Esophagus muscularis mucosa (tissue), 4 donors: ENCODE measurements around the gene EEIG1. TPM values are rescaled to one million over a fixed set of nuclear protein-coding genes. Genes with fewer than 3 reads are reported as not detected.

ENCODE experiments used
- DNase-seq: peaks from one replicate; pipeline ENCODE4 v3.0.0-alpha.2; 2017; ENCODE audit errors: extremely low spot score
- H3K27ac ChIP-seq, 4 donors: fragments of 200-600 bp; sonication (generic); replicated peaks in 1 of 4; 1 replicate in 3 of 4; 2 replicates in 1 of 4; pipeline ENCODE4 v1.5.1; 2016 to 2019; ENCODE audit warnings: mild to moderate bottlenecking in 1 of 4
- H3K27me3 ChIP-seq, 4 donors: fragments of 200-600 bp; sonication (generic); one replicate each; pipeline versions ENCODE4 v1.5.1 to v1.6.0; 2016 to 2019
- H3K36me3 ChIP-seq, 4 donors: fragments of 200-600 bp; sonication (generic); one replicate each; pipeline ENCODE4 v1.5.1; 2016 to 2019
- H3K4me1 ChIP-seq, 4 donors: fragments of 200-600 bp; sonication (generic); one replicate each; pipeline ENCODE4 v1.5.1; 2016 to 2019
- H3K4me3 ChIP-seq, 4 donors: fragments of 200-600 bp; sonication (generic); 1 replicate in 2 of 4; 2 replicates in 2 of 4; pipeline ENCODE4 v1.5.1; 2016 to 2019; ENCODE audit warnings: mild to moderate bottlenecking in 4 of 4, moderate library complexity in 1 of 4
- H3K9me3 ChIP-seq, 4 donors: fragments of 200-600 bp; sonication (generic); 1 replicate in 3 of 4; 2 replicates in 1 of 4; pipeline ENCODE4 v1.5.1; 2016 to 2019
- CTCF ChIP-seq, 3 experiments: fragments of 200-600 bp in 2 of 3; fragments of 450-650 bp in 1 of 3; sonication (generic) in 2 of 3; IDR thresholded peaks; one replicate each; pipeline ENCODE4 v1.5.1; 2017 to 2019; ENCODE audit warnings: antibody characterized with exemption in 3 of 3, mild to moderate bottlenecking in 2 of 3, moderate library complexity in 1 of 3
- EP300 ChIP-seq: sonication (generic); formaldehyde crosslinking; IDR thresholded peaks from one replicate; pipeline ENCODE4 v1.6.1; 2017; ENCODE audit warnings: antibody characterized with exemption
- POLR2A ChIP-seq: fragments of 450-650 bp; IDR thresholded peaks from one replicate; pipeline ENCODE4 v1.6.1; 2017; ENCODE audit warnings: antibody characterized with exemption, moderate library complexity, mild to moderate bottlenecking, low read depth
- POLR2AphosphoS5 ChIP-seq, 2 donors: sonication (generic); formaldehyde crosslinking; IDR thresholded peaks; one replicate each; pipeline ENCODE4 v1.6.1; 2017; ENCODE audit warnings: antibody characterized with exemption in 2 of 2
- WGBS: methylation state at CpG from one replicate; pipeline ENCODE4 v1.1.5; 2018; 5-methylcytosine and 5-hydroxymethylcytosine counted together
- intact Hi-C: fragments of 100-400 bp; cut with DNase I; formaldehyde crosslinking; loops from one replicate; pipeline ENCODE4 v1.15.1; 2023
- total RNA-seq, 4 donors: library from RNA; depleted of rRNA; stranded (reverse); fragments of >200 nt; gene quantifications; one replicate each; pipeline versions ENCODE4 v1.1.0 to v1.2.1, GENCODE V29; 2016

The EEIG1 gene
- total RNA-seq, 4 donors from 2014 or later, result 12.4 to 29.5 (median 20.0) TPM

DNA sequence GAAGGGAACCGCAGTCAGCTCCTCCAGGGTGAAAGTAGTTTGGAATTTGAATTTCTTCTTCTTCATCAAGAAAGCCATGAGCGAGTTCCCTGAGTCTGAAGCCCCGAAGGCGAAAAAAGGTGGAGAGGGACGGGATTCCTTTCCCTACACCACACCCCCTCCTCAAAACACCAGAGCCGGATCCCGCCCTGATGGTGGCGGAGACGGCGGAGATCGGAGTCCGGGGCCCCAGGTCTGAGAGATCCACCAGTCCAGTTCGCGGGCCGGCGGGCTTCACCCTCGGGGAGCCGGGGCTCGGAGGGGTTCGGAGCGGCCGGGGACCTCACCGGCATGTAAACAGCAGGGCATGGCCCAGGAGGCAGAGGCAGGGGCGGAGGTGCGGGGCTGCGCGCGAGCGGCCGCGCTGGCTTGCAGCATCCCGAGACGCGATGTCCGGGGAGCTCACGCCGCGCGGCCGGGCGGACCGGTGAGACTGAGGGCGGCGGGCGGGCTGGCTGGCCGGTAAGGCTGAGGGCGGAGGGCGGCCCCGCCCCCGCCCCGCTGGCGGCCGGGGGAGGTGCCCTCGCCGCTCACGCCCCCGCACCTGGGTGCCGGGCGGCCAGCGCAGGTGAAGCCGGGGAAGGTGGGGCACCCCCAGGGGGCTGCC is 606 bp downstream of the EEIG1 start:
- Histone ChIP-seq H3K27me3 (no peaks in the 10 kb centered on the region), H3K4me1 (peaks cover 52 to 60% (median 57%) of the 10 kb centered on the region in 4 donors), H3K4me3 (peak overlapping the region; percentile 81 to 97 (median 89)), H3K27ac (peak overlapping the region; percentile 91 to 97 (median 96)), H3K36me3 (no peaks in the 10 kb centered on the region), H3K9me3 (no peaks in the 10 kb centered on the region)
- DNase-seq, result no peak
- intact Hi-C loops, result loop anchor here (5.0 to 10.0 kb wide), 2 partner anchors 38 to 55 kb away; no protein-coding TSS in a partner anchor
- peak in 1 of 2 donors; percentile 33 for TF ChIP-seq POLR2AphosphoS5 (IDR thresholded peaks at IDR 0.05)
- no peak for TF ChIP-seq CTCF (IDR thresholded peaks at IDR 0.05)
- 0% methylated on average over 16 of the region's 61 CpGs for WGBS

- Histone ChIP-seq H3K9me3 (no peaks in the 10 kb centered on the region), H3K36me3 (no peaks in the 10 kb centered on the region), H3K27ac (peak overlapping the region; percentile 91 to 97 (median 96)), H3K4me3 (peak overlapping the region; percentile 81 to 97 (median 89)), H3K27me3 (no peaks in the 10 kb centered on the region), H3K4me1 (peaks cover 59 to 67% (median 64%) of the 10 kb centered on the region in 4 donors)
- DNase-seq, result no peak
- WGBS, result 9% methylated on average over 14 of the region's 24 CpGs
- TF ChIP-seq POLR2AphosphoS5 (IDR thresholded peaks at IDR 0.05) (peak; percentile 22 to 46), EP300 (no peak)
- intact Hi-C loops, result loop anchor here (5.0 to 10.0 kb wide), 3 partner anchors 37 to 115 kb away; no protein-coding TSS in a partner anchor
Observed at GRCh38 chr9:127979333-127980059, 1.3 kb downstream of the EEIG1 start.

- WGBS, result 48% methylated on average over 5 of the region's 5 CpGs
- TF ChIP-seq POLR2A, result no peak
- no peak for TF ChIP-seq POLR2AphosphoS5 (IDR thresholded peaks at IDR 0.05)
- no peak for TF ChIP-seq CTCF (IDR thresholded peaks at IDR 0.05)
- TF ChIP-seq EP300, result no peak
- intact Hi-C loops, result loop anchor here (10.0 kb wide), 1 partner anchor 116 kb away; no protein-coding TSS in a partner anchor
- no peaks in the 10 kb centered on the region for H3K27me3 ChIP-seq
- H3K27ac ChIP-seq, result peak overlapping the region; percentile 91 to 97 (median 96)
- peak overlapping the region; percentile 81 to 97 (median 89) for H3K4me3 ChIP-seq
- no peak for DNase-seq
- H3K9me3 ChIP-seq, result no peaks in the 10 kb centered on the region
- no peaks in the 10 kb centered on the region for H3K36me3 ChIP-seq
- peaks cover 64 to 72% (median 69%) of the 10 kb centered on the region in 4 donors for H3K4me1 ChIP-seq
Observed at GRCh38 chr9:127979015-127979332, 1.8 kb downstream of the EEIG1 start.

DNA sequence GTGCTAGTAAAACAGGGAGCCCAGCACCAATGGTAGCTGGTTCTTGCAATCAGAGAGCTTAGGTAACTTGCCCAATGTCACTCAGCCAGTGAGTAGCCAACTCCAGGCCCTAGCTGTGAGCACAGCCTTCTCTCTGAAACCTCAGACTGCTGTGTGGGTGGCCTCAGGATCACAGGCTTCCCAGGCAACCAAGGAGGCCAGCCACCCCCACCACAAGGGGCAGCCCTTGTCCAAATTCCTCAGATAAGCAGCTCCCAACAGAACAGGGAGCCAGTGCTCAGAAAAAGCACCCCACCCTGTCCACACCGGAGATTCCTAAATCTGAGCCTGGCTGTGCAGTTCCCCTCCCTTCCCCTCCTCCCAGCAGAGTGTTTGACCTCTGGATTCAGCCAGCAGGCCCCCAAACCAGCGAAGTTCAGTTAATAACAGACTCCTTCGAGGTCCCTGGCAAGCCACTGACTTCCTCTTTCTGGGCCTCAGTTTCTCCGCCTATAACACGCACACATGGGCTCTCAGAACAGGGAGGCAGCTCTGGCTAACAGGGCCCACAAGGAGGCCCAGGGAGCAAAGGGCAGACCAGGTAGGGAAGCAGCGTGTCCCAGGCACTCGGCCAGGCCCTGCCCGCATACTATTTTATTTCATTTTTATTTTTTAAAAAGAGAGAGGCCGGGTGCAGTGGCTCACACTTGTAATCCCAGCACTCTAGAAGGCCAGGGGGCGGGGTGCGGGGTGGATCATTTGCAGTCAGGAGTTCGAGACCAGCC is 2.7 kb downstream of the EEIG1 start:
- intact Hi-C loops, result loop anchor here (10.0 kb wide), 1 partner anchor 117 kb away; no protein-coding TSS in a partner anchor
- Histone ChIP-seq H3K27me3 (no peaks in the 10 kb centered on the region), H3K36me3 (no peaks in the 10 kb centered on the region), H3K4me1 (peaks cover 73 to 81% (median 78%) of the 10 kb centered on the region in 4 donors), H3K27ac (peak overlapping the region; percentile 91 to 97 (median 96)), H3K9me3 (no peaks in the 10 kb centered on the region), H3K4me3 (peak overlapping the region; percentile 81 to 97 (median 89))
- peak; percentile 92 for DNase-seq
- TF ChIP-seq POLR2A (no peak), POLR2AphosphoS5 (IDR thresholded peaks at IDR 0.05) (peak; percentile 21 to 51), EP300 (no peak), CTCF (IDR thresholded peaks at IDR 0.05) (peak in 1 of 3 experiments; percentile 17)
- WGBS, result 40% methylated on average over 11 of the region's 12 CpGs
